Inflammatory macrophage (primary cell): ENCODE measurements around the gene MCM6.
"Not testable (repeated sequence)": the region's sequence is repeated elsewhere in the genome, so short reads cannot be mapped to it uniquely, and the experiment has no call there.

Source experiments
- DNase-seq, 2 donors: peaks; one replicate each; pipeline ENCODE4 v3.0.0-alpha.2; 2020 to 2022
- total RNA-seq, 18 experiments: gene quantifications; one replicate each; lab custom pipeline; 2026; ENCODE audit warnings: mixed read lengths in 6 of 18, inconsistent platforms in 2 of 18; lab: John Stamatoyannopoulos, UW

MCM6 gene
- total RNA-seq: 16.8 to 93.8 (median 70.3) reads per million in 18 experiments

DNA sequence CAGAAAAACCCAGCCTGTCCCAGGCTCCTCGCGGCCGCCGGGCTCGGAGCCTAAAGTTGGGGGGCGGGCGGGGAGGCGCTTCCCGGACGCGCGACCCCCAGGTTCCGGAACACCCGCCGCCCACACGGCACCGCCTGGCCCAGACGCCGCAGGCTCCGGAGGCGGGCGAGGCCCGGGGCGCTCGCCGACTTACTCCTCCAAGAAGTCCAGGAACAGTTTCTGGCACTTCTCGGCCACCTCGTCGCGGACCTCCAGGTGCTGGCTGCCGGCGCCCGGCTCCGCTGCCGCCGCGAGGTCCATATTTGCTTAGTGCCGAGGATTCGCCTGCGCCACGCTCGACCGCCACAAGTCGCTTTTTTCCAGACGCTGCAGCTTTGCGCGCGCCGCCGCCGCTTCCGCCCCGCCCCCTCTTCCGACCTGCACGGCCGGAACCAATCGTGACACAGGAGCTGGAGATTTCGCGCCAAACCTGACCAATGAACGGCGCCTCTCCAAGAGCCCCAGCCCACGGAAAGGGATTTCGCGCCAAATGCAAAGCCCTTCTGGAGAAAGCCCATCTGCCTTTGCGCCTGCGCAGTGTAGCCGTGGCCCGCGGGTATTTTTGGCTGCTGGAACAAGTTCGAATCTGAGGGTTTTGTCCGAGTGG is at the start of gene MCM6:
Gene MCM6 (minus strand): TSS at position 378 of the 646 bp plus-strand sequence. CDS start 78 bp downstream, at position 300.
- peak; percentile 99 to 100 for DNase-seq

DNA sequence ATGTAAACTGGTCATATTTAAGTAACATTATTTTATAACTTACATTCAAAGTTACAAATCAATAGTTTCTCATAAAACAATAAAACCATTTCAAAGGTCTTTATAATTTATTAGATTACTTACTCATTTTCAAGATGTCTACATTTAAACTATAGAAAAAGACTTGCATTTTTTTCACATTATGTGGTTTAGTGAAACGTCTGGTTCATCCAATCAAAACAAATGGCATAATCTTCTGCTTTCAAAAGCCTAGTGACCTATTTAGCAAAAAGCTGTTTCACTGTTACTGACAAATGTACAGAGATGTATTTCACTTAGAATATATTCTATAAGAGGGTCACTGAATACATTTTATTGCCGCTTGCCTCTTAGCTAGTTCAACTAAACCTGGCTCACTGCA is 49.3 kb upstream of the MCM6 start:
- DNase-seq: no peak

DNA sequence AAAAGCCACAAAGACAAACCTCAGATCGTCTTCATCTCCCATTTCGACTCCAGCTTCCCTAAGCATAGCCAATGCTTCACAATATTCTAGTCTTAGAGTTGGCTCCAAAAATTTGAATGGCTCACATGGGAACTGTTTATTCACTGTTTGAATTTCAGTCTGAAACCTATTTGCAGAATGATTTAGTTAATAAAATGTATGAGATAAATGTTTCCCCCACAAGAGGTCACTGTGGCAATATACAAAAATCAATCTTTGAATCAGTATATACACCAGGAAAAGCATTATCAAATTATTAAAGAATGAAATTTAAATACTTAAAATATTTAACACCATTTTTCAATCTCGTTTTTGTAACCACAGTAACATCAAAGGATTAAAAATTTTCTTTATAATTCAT is 40.0 kb upstream of the MCM6 start:
- peak in 1 of 2 donors; percentile 71 for DNase-seq

DNA sequence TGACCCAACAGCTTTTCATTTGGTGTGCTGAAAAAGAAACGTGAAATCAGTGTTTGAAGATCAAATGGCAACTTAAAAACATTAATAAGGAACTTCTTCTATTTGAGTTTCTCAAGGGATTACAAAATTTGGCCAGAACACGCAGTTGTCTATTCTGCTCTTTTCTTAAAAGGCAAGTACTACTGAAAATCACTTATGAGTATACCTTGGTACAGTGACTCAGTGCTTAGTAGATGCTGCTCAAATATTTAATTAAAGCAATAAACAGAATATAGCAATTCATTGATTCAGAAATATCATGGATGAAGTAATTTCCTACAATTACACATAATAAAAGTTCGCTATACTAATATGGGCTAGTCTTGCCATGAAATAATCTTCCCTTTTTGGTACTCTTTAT is 38.2 kb upstream of the MCM6 start:
- peak; percentile 12 to 30 for DNase-seq

DNA sequence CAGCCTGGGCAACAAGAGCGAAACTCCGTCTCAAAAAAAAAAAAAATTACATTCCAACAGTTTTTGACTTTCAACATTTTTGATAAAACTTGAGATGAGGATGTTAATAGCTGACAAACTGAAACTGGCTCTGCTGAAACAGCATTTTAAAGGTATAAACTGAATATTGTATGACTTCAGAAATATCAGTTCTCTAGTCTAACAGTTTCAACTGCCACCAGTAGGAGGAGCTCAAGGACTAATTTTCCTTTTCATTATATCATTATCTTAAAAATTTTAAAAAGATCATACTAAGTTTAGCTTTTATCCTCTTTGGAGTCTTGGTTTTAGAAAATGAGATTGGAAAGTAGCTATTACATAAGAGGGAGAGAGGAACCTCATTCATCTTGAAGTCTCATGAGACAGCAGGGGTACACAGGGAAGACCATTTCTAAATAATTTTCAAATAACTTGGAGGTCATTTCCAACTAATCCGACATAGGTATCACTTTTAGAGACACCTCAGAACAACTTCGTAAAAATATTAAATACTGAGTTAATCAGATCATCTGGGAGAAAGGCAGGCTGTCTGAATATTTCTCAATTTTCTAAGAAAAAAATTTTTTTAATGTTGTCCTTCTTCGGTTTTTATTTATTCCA is 37.6 kb upstream of the MCM6 start:
- peak; percentile 63 to 76 for DNase-seq

DNA sequence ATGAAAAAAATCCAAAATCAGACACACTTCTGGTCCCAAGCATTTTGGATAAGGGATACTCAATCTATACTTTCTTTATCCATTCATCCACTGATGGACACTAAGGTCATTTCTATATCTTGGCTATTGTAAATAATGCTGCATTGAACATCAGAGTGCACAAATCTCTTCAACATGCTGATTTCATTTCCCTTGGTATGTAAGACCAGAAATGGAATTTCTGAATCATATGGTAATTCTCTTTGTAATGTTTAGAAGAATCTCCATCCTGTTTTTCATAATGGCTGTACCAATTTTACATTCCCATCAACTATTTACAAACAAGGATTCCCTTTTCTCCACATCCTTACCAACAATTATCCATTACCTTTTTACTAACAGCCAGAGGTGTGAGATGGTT is 33.7 kb upstream of the MCM6 start:
- DNase-seq: no peak

DNA sequence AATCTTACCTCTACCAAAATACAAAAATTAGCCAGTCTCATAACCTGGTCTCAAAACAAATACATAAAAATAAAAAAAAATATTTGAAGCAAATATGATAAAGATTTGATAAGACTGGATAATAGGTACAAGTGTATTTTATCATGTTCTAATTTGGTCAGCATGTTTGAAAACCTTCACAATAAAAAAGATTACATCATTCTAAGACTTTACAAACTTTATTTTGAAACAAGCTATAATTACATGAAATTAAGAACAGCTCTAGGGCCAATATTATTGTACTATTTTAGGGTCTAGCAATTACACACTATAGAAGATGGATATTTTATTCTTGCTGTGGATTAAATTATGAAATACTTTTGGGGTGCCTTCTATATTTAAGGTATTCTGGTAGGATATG is 29.4 kb upstream of the MCM6 start:
- DNase-seq: no peak

DNA sequence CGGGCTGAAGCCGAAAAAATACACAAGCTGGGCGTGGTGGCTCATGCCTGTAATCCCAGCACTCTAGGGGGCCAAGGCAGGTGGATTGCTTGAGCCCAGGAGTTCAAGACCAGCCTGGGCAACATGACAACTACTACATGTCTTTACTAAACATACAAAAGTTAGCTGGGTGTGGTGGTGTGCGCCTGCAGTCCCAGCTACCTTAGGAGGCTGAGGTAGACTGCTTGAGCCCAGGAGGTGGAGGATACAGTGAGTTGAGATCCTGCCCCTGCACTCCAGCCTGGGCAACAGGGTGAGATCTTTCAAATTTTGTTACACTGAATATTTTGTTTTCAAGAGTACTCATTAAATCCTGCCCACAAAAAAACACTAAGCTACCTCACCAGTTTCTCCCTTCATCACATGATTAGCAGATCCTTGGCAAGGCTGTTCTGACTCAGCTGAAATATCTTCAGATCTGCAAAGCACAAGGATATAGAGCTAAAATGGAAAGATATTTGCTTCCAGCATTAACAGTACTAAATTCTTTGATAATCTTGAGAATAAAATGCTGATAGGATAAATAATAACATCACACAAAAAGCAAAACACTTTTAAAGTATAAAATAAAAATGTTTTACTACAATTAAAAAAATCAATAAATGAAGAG is 28.2 kb upstream of the MCM6 start:
- peak; percentile 5 to 17 for DNase-seq

DNA sequence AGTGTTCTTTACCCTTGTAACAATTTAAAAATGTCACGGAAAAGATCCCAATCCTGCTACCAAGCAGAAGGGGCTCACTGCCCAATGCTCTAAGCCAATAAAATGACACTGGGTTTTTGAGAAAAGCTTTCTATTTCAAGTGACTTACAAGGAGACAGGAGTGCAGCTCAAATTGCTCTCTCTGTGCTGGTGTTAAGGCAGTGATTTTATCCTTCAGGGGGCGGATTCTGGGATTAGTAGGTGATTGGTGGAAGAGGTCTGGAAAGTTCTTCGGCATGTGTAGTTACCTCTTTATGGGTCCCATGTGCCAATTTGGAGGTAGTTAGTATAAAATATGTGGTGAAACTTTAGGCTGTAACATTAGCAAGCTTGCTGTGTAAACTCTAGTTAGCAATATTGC is 27.4 kb upstream of the MCM6 start:
- no peak for DNase-seq

DNA sequence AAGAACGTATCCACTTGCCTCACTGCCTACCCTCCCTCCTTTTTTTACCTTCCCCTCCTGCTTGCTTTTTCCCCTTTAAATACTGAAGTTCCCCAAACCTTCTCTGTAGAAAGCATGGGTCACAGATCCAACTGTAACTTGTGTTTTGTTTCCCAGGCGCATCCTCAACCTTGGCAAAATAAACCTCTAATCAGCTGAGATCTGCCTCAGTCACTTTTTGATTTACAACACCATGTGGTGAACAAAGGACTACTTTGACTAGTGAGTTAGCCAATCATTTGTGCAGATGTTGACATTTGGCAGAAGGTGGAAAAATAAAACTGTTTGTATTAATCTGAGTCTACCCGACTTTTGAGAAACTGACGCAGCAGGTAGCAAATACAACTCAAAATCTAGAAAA is 23.3 kb upstream of the MCM6 start:
- DNase-seq: no peak

DNA sequence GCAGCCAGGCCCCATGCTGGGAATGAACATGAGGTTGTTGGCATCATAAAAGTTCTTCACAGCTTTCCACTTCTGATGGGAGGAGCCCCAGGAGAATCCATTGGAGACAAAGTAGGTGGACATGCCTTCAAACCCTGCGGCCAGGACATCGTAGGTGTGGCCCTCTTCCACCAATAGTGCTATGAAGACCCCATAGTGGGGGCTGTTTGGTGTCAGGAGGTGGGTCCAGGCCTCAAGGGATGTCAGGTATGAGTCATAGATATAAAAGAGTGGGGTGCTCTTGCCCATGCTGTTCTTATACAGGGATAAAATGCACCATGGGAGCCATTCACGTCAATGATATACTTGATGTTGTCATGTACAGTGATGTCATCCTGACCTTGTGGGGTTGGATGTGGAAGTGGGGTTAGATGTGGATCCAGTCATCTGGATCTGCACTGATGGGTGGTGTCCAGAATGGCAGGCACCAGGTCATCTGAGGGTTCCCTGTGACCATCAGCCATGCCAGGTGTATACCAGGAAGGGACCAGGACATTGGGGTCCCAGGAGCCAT is 22.1 kb upstream of the MCM6 start:
- no peak for DNase-seq

DNA sequence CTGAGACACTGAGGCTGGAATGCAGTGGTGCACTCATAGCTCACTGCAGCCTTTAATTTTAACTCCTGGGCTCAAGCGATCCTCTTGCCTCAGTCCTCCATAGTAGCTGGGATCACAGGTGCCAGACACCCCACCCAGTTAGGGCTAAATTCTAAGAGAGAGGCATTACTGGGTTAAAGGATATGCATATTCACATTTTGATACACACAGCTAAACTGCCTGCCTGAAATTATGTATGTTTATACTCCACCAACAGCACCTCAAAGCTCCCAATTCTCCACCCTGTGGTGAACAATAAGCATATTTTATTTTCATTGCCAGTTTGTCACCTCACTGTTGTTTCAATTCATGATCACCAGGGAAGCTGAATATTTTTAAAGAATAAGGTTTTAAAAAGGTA is 18.7 kb upstream of the MCM6 start:
- no peak for DNase-seq

DNA sequence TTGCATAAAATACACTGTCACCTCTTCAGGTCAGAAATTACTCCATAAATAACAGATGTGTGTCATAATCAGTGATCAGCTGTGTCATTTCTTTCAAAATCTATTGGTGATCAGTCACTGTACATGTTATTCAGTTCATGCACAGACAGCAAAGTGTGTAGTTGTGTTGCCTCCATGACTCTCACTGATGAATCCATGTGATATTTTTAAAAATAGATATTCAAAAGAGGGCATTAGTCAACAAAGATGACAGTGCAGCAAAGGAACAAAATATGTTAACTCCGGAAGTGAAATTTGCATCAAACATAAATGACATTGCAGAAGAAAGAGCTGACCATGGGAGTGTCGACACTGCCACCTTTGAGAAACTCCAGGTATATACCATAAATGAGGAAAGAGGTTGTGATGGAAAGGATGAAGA is 17.1 kb upstream of the MCM6 start:
- DNase-seq: peak; percentile 53 to 73

DNA sequence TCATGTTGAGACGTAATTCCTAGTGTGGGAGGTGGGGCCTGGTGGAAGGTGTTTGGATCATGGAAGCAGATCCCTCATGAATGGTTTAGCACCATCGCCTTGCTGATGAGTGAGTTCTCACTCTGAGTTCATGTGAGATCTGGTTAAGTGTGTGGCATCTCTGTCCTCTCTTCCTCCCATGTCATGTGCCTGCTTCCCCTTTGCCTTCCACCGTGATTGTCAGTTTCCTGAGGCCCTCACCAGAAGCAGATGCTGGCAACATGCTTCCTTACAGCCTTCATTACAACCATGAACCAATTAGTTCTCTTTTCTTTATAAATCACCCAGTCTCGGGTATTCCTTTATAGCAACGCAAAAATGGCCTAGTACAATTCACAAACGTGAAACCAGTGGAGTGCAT is 14.6 kb upstream of the MCM6 start:
- DNase-seq: peak; percentile 73 to 76

DNA sequence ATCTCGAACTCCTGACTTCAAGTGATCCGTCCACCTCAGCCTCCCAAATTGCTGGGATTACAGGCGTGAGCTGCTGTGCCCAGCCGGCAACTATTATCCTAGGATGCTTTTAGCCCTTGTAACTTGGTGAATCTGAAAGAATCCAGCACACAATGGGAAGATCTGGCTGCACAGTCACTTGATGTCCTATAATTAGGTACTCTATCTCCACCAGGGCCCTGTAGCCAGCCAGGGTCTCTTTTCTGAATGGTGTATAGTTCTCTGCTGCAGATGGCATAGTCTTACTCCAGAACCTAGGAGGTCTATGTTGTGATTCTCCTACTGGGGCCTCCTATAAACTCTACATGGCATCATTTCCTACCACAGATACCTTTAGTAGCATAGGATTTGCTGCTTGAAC is 13.9 kb upstream of the MCM6 start:
- no peak for DNase-seq

DNA sequence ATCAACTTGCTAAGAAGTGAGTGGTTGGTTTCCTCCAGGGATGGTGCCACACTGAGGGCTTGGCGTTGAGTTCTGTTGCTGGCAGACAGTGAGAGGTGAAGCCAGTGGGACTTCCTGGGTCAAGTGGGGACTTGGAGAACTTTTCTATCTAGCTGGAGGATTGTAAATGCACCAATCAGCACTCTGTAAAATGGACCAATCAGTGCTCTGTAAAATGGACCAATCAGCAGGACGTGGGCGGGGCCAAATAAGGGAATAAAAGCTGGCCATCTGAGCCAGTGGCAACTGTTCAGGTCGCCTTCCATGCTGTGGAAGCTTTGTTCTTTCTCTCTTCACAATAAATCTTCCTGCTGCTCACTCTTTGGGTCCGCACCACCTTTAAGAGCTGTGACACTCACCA is 12.3 kb upstream of the MCM6 start:
- DNase-seq: not testable (repeated sequence)

DNA sequence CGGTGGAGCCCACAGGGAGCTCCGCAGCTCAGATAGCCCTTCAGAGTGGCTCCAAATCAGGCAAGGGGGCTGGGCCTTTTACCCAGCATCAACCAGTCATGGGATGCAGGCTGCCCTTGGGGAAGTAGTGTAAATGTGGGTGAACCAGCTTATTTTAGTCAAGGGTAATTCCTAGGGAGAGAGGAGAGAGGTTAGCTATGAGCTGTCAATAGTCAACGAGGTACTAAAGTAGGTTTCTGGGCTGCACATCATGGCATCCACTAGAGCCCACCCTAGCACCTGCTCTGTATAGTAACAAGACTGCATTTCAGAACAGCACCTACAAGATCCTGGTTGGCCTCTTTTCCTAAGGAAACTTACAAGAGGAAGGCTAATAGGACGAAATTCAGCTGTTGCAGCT is 9.5 kb upstream of the MCM6 start:
- peak in 1 of 2 donors; percentile 35 for DNase-seq

DNA sequence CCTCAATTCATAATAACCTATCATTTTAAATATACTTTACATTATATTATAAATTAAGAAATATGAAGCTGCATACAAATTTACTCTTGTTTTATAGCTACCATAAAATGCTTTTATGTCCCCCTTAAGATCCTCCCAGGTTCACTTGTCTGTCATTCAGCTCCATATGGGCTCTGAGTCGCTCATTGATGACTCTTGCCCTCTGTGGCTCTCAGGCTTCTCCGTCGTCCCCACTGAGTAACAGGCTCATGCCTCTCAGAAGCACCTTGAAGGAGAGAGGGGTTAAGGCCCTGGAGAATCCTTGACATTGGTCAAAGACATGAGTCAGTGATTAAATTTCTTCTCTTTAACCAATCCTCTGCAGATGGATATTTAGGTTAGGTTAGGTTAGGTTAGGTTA is 6.2 kb upstream of the MCM6 start:
- no peak for DNase-seq

DNA sequence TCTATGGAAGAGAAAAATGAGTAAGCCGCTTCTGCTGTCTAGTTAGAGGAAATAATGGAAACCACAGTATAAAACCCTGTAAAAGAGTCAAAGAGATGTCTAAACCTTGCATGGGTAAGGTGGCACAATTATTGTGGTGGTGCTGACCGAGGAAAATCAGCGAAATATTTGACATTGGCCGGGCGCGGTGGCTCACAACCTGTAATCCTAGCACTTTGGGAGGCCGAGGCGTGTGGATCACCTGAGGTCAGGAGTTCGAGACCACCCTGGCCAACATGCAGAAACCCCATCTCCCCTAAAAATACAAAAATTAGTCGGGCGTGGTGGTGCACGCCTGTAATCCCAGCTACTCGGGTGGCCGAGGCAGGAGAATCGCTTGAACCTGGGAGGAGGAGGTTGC is 527 bp upstream of the MCM6 start:
- not testable (repeated sequence) for DNase-seq

DNA sequence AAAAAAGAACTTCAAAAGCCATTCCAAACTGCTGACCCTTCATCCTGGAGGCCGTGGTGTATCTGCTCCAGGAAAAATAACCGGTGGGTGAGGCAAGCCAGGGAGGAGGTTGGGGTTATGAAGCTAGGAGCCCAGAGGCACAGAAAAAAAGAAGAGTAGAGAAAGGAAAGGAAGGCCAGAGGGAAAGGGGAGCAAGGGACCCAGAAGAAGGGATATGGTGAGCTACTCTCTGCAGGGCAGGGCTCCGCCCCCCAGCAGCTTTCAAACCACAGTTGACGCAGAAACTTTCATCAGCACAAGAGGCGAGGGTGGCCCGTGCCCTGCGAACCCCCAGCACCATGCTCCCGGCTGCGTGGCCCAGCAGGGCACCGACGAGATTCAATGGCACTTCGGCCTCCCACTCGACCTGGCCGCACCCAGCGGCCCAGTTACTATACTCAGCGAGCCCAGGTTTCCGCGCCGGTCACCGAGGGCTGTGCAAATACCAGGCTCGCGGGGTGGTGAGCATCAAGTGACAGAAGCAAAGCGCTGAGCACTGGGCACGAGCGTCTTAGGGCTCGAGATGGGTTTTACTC is 665 bp downstream of the MCM6 start:
- peak; percentile 44 to 63 for DNase-seq

DNA sequence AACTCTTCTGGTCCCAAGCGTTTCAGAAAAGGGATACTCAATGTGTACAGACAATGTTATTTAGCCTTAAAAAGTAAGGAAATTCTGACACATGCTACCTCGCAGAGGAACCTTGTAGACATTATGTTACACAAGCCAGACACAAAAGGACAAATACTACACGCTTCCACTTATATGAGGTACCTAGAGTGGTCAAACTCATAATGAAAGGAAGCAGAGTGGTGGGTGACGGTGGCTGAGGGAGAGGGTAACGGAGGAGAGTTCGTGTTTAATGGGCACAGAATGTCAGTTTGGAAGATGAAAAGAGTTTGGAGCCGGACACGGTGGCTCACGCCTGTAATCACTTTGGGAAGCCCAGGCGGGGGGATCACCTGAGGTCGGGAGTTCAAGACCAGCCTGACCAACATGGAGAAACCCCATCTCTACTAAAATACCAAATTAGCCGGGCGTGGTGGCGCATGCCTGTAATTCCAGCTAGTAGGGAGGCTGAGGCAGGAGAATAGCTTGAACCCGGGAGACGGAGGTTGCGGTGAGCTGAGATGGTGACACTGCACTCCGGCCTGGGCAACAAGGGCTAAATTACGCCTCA is 1.4 kb downstream of the MCM6 start:
- no peak for DNase-seq

DNA sequence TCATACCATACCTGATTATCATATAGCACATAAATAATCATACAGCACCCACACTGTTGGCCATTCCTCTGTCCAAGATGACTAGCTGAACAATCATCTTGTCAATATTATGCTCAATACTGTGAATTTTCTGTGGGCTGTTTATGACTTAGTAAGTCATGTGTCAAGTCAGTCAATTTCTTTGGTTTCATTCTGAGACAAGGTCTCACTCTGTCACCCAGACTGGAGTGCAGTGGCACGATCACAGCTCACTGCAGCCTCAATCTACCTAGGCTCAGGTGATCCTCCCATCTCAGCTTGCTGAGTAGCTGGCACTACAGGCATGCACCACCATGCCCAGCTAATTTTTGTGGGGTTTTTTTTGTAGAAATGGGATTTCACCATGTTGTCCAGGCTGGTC is 5.7 kb downstream of the MCM6 start:
- no peak for DNase-seq

DNA sequence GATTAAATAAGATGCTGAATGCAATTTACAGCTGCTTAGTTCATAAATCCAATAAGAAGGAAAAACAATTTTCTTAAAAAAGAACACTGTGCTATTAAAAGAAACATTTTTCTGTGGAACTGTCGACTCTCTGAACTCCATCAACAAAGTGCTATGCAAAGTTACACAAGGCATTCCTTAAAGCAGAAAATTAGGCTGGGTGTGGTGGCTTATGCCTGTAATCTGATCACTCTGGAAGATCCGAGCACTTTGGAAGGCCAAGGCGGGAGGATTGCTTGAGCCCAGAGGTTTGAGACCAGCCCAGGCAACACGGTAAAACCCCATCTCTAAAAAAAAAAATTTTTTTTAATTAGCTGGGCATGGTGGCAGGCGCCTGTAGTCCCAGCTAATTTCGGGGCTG is 13.0 kb downstream of the MCM6 start:
- no peak for DNase-seq
